HS-27A (cell line): ENCODE results near the gene AHCYL2.

Experiments used
- DNase-seq: peaks from one replicate; pipeline ENCODE4 v3.0.0-alpha.2; 2012; ENCODE audit warnings: low read depth, missing footprints

Gene AHCYL2

DNA sequence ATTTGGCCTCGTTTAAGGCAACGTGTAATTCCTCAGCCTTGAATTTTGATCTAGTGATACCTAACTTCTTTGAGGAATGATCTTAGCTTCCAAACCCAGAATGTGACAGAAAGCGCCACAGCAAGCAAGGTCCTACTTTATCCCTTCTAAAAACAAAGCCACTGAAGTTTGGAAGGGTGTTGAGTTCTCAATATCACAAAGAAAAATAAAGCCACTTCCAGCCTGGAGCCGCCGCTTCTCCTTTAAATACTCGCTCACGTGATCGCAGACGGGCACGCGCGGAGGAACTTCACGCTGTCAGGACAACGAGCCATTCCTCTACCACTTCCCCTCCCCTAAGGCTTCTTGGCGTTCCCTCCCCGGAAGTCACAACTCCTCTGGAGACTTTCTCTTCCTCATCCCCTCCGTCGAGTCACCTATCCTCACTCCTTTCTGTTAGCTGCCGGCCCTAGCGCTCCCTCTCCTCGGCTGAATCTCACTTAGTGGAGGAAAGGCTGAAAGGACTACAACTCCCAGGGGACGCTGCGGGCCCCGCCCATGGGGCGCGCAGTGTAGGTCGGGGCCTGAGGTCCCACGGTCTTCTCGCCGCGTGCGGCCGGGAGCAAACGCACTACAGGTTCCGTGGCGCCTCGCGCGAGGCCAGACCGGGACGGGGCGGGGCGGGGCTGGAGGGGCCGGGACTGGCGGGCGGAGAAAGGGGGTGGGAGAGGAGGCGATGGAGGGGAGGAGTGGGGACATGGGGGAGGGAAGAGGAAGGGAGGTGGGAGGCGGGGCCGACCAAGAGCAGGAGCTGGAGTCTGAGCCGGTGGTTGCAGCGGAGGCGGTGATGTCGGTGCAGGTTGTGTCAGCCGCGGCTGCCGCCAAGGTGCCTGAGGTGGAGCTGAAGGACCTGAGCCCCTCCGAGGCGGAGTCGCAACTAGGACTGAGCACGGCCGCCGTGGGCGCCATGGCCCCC lies at the start of gene AHCYL2:
Gene AHCYL2, plus strand, starts transcription at position 780 of the 955 bp plus-strand sequence.
- peak; percentile 84 for DNase-seq

DNA sequence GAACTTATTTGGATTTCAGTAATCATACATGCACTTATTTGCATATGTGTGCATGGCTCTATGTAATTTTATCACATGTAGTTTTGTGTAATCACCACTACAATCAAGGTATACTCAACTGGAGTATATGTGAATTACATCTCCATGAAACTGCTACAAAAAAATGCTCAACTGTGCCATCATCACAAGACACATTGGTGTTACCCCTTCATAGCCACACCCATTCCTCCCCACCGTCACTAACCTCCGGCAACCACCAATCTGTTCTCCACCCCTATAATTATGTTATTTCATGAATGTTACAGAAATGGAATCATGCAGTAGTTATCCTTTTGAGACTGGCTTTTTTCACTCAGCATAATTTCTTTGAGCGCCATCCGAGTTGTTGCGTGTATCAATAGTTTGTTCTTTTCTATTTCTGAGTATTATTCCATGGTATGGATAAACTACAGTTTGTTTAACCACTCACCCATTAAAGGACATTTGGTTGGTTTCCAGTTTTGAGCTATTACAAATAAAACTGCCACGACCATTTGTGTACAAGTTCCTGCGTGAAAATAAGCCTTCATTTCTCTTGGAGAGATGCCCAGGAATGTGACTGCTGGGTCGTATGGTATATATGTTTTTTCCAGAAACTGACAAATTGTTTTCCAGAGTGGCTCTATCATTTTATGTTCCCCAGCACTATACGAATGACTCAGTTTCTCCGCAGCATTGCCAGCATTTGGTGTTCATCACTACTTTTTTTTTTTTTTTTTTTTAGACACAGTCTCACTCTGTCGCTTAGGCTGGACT lies 47.7 kb upstream of the AHCYL2 start:
- DNase-seq, result no peak

DNA sequence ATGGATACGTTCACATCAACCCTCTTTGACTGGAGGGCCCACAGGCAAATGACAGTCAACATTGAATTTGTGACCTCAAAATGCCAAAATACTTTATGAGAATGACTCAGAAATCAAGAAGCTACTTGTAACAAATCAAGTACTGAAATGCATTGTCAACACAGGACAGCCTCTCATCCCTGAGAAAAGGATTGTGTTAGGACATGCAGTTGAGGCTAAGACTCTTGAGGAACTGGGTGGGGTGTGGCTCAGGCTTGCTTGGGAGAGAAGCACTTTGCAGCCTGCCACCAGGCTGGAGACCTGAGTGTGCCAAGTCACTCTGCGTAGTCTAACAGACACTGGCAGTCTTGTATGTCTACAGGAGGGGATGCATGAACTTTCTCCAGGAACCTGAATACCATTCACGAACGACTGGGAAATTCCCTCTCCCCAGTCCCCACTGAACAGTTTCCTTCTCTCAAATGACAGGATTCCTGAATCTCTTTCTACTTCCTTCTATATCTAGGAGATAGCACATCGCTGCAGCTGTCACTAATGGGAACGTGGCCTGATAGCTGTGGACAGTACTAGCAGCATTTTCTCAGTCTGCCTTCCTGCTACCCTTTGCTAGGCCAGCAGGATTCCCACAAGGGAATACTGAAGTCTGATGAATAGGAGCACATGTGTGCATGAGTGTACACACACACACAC lies 39.7 kb upstream of the AHCYL2 start:
- DNase-seq, result no peak

- DNase-seq, result no peak
Measured at GRCh38 chr7:129186749-129187260, 38.0 kb upstream of the AHCYL2 start.

GRCh38 chr7:129187681-129188371 lies 37.0 kb upstream of the AHCYL2 start:
- DNase-seq, result no peak

GRCh38 chr7:129188372-129188891 lies 36.4 kb upstream of the AHCYL2 start, which contains the start of gene SMO:
TSS of gene SMO (plus strand) at chr7:129188633. CDS start at chr7:129189152, 519 bp downstream.
- no peak for DNase-seq

GRCh38 chr7:129188892-129189660 lies 35.8 kb upstream of the AHCYL2 start:
- no peak for DNase-seq

DNA sequence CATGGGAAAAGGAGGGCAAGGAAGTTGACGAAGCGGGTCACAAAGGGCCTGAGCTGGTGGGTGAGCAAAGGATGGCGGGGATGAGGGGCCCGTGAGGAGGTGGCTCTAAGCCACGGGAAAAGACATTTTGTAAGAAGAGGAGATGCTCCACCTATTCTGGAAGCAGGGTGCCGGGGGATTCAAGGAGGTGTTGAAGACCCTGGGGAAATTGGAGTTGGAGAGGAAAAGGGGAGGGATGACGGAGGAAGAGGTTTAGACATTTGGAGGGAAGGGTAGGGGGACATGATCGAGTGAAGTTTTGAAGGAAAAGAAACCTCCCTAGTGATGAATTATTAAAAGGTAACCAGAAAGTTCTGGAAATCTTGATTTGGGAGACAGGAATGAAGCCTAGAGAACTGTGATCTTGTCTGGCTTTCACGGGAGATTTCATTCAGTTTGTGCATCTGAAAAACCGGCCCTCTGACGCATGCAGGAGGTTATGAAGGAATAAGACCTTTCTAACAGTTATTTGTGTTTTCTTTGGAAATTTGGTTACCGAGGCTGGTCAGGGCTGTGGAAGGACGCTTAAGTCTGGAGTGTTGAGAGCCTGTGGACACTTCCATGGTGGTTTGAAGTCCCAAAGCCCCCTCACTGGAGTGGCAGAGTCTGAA lies 35.0 kb upstream of the AHCYL2 start:
- DNase-seq, result no peak

DNA sequence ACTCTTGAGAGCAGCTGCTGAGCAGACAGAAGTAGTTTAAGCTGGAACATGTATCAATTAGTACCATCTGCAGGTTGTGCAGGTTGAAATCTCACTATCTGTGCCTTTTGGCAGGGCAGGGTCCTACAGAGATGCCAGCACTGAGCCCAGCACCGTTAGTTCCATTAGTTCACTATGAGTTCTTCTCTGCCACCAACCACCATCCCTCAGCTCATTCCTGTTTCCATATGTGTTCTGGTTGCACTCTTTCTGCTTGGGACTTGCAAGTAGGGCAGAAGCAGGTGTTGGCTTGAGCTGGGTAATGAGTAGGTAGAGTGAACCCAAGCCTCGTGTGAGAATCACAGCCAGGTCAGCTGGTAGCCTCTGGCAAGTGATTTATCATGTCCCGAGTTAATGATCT lies 33.6 kb upstream of the AHCYL2 start:
- DNase-seq, result no peak

GRCh38 chr7:129193892-129194291 lies 30.9 kb upstream of the AHCYL2 start:
- no peak for DNase-seq

DNA sequence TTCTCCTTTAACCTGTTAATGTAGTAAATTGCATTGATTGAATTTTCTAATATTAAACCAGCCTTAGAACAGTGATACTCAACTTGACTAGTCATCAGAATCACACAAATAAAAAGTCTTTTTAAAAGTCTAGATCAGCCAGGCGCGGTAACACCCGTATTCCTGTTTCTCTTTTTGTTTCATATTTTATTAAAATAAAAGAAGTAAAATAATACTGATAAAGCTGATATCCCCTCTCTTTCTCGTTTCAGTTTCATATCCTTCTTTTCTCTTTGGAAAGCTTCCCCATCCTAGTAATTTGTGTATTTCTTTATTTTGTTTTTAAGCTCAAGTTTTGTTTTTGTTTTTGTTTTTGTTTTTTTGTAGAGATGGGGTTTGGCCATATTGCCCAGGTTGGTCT lies 27.1 kb upstream of the AHCYL2 start:
- no peak for DNase-seq

- no peak for DNase-seq
Measured at GRCh38 chr7:129199406-129199805, 25.4 kb upstream of the AHCYL2 start.

GRCh38 chr7:129202058-129202777 lies 22.6 kb upstream of the AHCYL2 start:
- DNase-seq, result no peak

DNA sequence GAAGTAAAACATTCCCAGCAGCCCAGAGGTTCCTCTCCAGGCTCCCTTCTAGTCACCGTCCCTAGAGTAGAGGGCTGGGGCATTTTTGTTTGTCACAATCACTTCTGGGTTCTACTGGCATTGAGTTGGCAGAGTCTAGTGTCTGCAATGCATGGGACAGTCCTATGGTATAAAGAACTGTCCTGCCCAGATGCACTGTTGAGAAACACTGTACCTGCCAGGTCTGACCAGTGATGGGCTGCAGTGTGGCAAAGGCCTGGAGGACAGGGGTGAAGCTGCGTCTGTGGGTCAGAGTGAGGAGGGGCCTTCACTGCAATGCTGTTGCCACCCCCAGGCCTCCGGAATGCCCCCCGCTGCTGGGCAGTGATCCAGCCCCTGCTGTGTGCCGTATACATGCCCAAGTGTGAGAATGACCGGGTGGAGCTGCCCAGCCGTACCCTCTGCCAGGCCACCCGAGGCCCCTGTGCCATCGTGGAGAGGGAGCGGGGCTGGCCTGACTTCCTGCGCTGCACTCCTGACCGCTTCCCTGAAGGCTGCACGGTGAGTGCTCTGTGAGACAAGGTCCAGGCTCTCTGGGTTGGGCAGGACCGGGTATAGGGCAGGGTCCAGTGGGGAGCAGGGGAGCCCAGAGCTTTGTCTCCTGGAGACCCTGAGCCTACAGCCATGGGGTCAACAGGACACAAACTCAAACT lies 21.6 kb upstream of the AHCYL2 start:
- DNase-seq, result no peak

GRCh38 chr7:129205126-129205818 lies 19.6 kb upstream of the AHCYL2 start:
- no peak for DNase-seq

- no peak for DNase-seq
Measured at GRCh38 chr7:129205987-129206785, 18.6 kb upstream of the AHCYL2 start.

DNA sequence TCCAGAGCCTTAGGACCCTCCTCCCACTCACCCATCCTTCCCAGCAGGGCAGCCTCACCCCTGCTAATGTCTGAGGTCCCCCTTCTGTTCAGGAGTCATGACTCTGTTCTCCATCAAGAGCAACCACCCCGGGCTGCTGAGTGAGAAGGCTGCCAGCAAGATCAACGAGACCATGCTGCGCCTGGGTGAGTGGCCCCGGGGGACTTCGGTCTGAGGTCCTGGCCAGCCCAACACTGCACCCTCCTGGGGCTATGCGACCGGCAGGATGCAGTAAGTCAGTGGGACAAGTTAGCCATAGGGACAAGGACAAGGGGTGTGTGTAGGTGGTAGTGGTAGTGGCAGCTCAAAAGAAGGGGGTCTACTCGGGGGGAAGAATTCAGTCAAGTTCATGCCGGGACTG lies 16.2 kb upstream of the AHCYL2 start:
- DNase-seq, result no peak
